Measurements from ENCODE around the gene KLHL3. TPM values are rescaled to one million over a fixed set of nuclear protein-coding genes. Genes with fewer than 3 reads are reported as not detected.

The KLHL3 gene
- total and polyA plus RNA-seq, 2 donors (not counting 3 experiments of a cell fraction or from before 2014, with no cell fraction given): 8.8 to 13.6 TPM

DNA sequence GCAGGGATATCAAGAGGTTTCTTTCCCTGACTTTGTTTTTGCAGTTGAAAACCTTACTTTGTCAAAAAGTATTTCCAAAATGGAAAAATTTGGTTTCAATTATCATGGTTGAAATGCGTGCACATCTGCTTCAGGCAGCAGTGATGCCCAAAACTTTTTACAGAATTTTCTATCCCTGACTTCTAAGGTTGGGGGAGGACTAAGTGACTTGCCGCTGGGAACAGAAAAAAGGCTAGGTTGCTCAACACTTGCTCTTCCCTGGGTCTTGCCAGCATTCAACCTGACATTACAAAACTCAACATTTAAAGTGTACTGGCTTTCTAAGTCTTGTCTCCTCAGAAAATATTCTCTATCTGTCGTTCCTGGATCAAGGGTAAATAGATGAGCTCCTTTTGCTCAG is 4.7 kb downstream of the KLHL3 start:
- no peak overlapping the region for H3K4me2 ChIP-seq (ENCODE audit: insufficient read depth, low read length)
- TF ChIP-seq FOS (IDR thresholded peaks at IDR 0.05; ENCODE audit: borderline replicate concordance, insufficient read depth, low read length) (no peak), MYC (IDR thresholded peaks at IDR 0.05; ENCODE audit: low read depth, low read length) (no peak), GATA2 (IDR thresholded peaks at IDR 0.05; ENCODE audit: insufficient read depth, insufficient read length, low read depth, low read length) (no peak), POLR2AphosphoS5 (IDR thresholded peaks at IDR 0.05; ENCODE audit: insufficient read depth, low read depth, low read length) (no peak), JUN (IDR thresholded peaks at IDR 0.05; ENCODE audit: borderline replicate concordance, insufficient read depth, insufficient read length, low read depth) (no peak), POLR2A (IDR thresholded peaks at IDR 0.05; ENCODE audit: low read depth, low read length) (no peak), EZH2 (IDR thresholded peaks at IDR 0.05; ENCODE audit: borderline replicate concordance, low read depth, low read length, severe bottlenecking) (no peak)
- TF ChIP-seq, protein P1, sequence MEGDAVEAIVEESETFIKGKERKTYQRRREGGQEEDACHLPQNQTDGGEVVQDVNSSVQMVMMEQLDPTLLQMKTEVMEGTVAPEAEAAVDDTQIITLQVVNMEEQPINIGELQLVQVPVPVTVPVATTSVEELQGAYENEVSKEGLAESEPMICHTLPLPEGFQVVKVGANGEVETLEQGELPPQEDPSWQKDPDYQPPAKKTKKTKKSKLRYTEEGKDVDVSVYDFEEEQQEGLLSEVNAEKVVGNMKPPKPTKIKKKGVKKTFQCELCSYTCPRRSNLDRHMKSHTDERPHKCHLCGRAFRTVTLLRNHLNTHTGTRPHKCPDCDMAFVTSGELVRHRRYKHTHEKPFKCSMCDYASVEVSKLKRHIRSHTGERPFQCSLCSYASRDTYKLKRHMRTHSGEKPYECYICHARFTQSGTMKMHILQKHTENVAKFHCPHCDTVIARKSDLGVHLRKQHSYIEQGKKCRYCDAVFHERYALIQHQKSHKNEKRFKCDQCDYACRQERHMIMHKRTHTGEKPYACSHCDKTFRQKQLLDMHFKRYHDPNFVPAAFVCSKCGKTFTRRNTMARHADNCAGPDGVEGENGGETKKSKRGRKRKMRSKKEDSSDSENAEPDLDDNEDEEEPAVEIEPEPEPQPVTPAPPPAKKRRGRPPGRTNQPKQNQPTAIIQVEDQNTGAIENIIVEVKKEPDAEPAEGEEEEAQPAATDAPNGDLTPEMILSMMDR (IDR thresholded peaks at IDR 0.05; ENCODE audit: extremely low read depth in 1 of 2, insufficient read depth in 1 of 2, low read depth in 1 of 2, low read length in 2 of 2): no peak
- TF ChIP-seq, protein P2, sequence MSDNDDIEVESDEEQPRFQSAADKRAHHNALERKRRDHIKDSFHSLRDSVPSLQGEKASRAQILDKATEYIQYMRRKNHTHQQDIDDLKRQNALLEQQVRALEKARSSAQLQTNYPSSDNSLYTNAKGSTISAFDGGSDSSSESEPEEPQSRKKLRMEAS (IDR thresholded peaks at IDR 0.05; ENCODE audit: insufficient read depth, insufficient read length): no peak
- H3K79me2 ChIP-seq (ENCODE audit: control insufficient read depth, insufficient read depth, low read length): peaks cover 3% of the 10 kb centered on the region
- H3K4me1 ChIP-seq (ENCODE audit: control insufficient read depth, extremely low read depth, insufficient read depth, low read length): peaks cover 22% of the 10 kb centered on the region
- ChIA-PET POLR2A (no interaction called here), CTCF (interaction anchor here (1.1 to 8.7 kb wide), 6 partner anchors 11 to 102 kb away, joined by 3 to 226 read pairs (median 8); no protein-coding TSS in a partner anchor)
- H3K9ac ChIP-seq (replicated peaks; ENCODE audit: extremely low read depth, insufficient read depth, low read length): no peak overlapping the region
- no TSS peak for BruUV-seq (replicated peaks)
- peaks cover 0 to 2% of the 10 kb centered on the region in 2 experiments for H3K36me3 ChIP-seq (ENCODE audit: control insufficient read depth in 2 of 2, extremely low read depth in 1 of 2, insufficient read depth in 2 of 2, low read length in 2 of 2)
- no peaks in the 10 kb centered on the region for H4K20me1 ChIP-seq (replicated peaks; ENCODE audit: control insufficient read depth, extremely low read depth, insufficient read depth, low read length)
- DNase-seq (ENCODE audit: low read depth, low spot score) (no peak), FAIRE-seq (no peak)
- H3K9me1 ChIP-seq (replicated peaks; ENCODE audit: control insufficient read depth, extremely low read depth, insufficient read depth, low read length): no peaks in the 10 kb centered on the region
- no peak overlapping the region for H3K4me3 ChIP-seq (replicated peaks in 1 of 3; ENCODE audit: insufficient read depth in 1 of 3, low read depth in 1 of 3, low read length in 3 of 3)
- dilution Hi-C loops (cut with MboI; ENCODE audit: extremely low pct_ligation_motif_present, low sequenced_read_pairs) (no loop called here), intact Hi-C loops (cut with micrococcal nuclease) (no loop called here)
- H3K27me3 ChIP-seq (ENCODE audit: control insufficient read depth in 2 of 2, insufficient read depth in 2 of 2, low read length in 2 of 2): no peaks in the 10 kb centered on the region
- no peak overlapping the region for H3K27ac ChIP-seq (ENCODE audit: insufficient read depth, low read depth, low read length)
- no peaks in the 10 kb centered on the region for H3K9me3 ChIP-seq (replicated peaks; ENCODE audit: control insufficient read depth, insufficient read depth, low read length)
- H2AFZ ChIP-seq (ENCODE audit: low read depth, low read length): no peak overlapping the region

Data from endothelial cell of umbilical vein (primary cell).